SK-N-SH (cell line): ENCODE data around the gene PRKCI. TPM values are rescaled to one million over a fixed set of nuclear protein-coding genes. Genes with fewer than 3 reads are reported as not detected.

ENCODE experiments used
- CTCF ChIA-PET: fragments of 300-600, 350-600 bp; formaldehyde crosslinking; extraction: SDS; loops from one replicate; lab custom pipeline; 2021; lab: Yijun Ruan, JAX
- POLR2A ChIA-PET: fragments of 350-600 bp; sonication (Branson Sonifier 250); formaldehyde crosslinking; extraction: SDS; loops from one replicate; lab custom pipeline; 2020; ENCODE audit warnings: antibody characterized with exemption, inconsistent platforms; lab: Yijun Ruan, JAX
- DNase-seq: peaks from one replicate; pipeline ENCODE4 v3.0.0; 2012
- H2AFZ ChIP-seq: fragments of 200-600 bp; sonication (generic); 2 replicates; pipeline ENCODE4 v1.8.1; 2016; ENCODE audit warnings: antibody characterized with exemption, mild to moderate bottlenecking, low read depth
- H3F3A ChIP-seq: fragments of 200-600 bp; sonication (generic); replicated peaks from 2 replicates; pipeline ENCODE3; 2016; ENCODE audit warnings: antibody characterized with exemption, mild to moderate bottlenecking; ENCODE audit not compliant: insufficient read depth
- H3K27ac ChIP-seq, 2 experiments: fragments of 200-500 bp in 1 of 2; fragments of 200-600 bp in 1 of 2; sonication (Bioruptor generic) in 1 of 2; sonication (generic), shearing (Covaris generic) in 1 of 2; 2 replicates each; pipeline versions ENCODE4 v1.5.1 to v1.6.1; 2014 to 2016; ENCODE audit warnings: low read depth in 2 of 2, inconsistent platforms in 1 of 2, low read length in 1 of 2, mild to moderate bottlenecking in 1 of 2, mixed read lengths in 1 of 2
- H3K27me3 ChIP-seq: fragments of 200-600 bp; sonication (generic), shearing (Covaris generic); 2 replicates; pipeline ENCODE4 v1.6.1; 2016; ENCODE audit warnings: mixed run types; ENCODE audit not compliant: insufficient read depth
- H3K36me3 ChIP-seq, 2 experiments: fragments of 200-500 bp in 1 of 2; fragments of 200-600 bp in 1 of 2; sonication (Bioruptor generic) in 1 of 2; sonication (generic) in 1 of 2; replicated peaks in 1 of 2; 2 replicates each; pipeline versions ENCODE3 to v1.5.1; 2014 to 2016; ENCODE audit warnings: low read length in 1 of 2, mild to moderate bottlenecking in 1 of 2; ENCODE audit not compliant: insufficient read depth in 2 of 2, control insufficient read depth in 1 of 2
- H3K4me1 ChIP-seq, 2 experiments: fragments of 200-500 bp in 1 of 2; fragments of 200-600 bp in 1 of 2; sonication (Bioruptor generic) in 1 of 2; sonication (generic), shearing (Covaris generic) in 1 of 2; 2 replicates each; pipeline versions ENCODE4 v1.5.1 to v1.6.1; 2014 to 2016; ENCODE audit warnings: low read depth in 1 of 2, low read length in 1 of 2, mixed run types in 1 of 2; ENCODE audit not compliant: insufficient read depth in 2 of 2, control insufficient read depth in 1 of 2
- H3K4me2 ChIP-seq: fragments of 200-600 bp; sonication (generic), shearing (Covaris generic); 2 replicates; pipeline ENCODE4 v1.6.1; 2017; ENCODE audit warnings: mixed run types
- H3K4me3 ChIP-seq, 2 experiments: fragments of 200-500 bp in 1 of 2; fragments of 200-600 bp in 1 of 2; sonication (Bioruptor generic) in 1 of 2; sonication (generic), shearing (Covaris generic) in 1 of 2; 2 replicates each; pipeline versions ENCODE4 v1.5.1 to v1.8.1; 2014 to 2016; ENCODE audit warnings: low read depth in 2 of 2, inconsistent platforms in 1 of 2, low read length in 1 of 2, mild to moderate bottlenecking in 1 of 2, mixed read lengths in 1 of 2, moderate library complexity in 1 of 2
- H3K79me2 ChIP-seq: fragments of 200-600 bp; sonication (generic); 2 replicates; pipeline ENCODE4 v1.8.1; 2017; ENCODE audit warnings: mild to moderate bottlenecking; ENCODE audit not compliant: insufficient read depth
- H3K9ac ChIP-seq: fragments of 200-600 bp; sonication (generic); 2 replicates; pipeline ENCODE4 v1.6.1; 2017; ENCODE audit warnings: mixed run types
- H3K9me2 ChIP-seq: fragments of 200-600 bp; sonication (generic); 2 replicates; pipeline ENCODE4 v1.6.1; 2017; ENCODE audit warnings: mixed run types
- H3K9me3 ChIP-seq: fragments of 200-600 bp; sonication (generic); 2 replicates; pipeline ENCODE4 v1.6.1; 2017; ENCODE audit warnings: mixed run types, mild to moderate bottlenecking, moderate library complexity
- H4K20me1 ChIP-seq: fragments of 200-600 bp; sonication (generic); 2 replicates; pipeline ENCODE4 v1.6.1; 2017; ENCODE audit warnings: mild to moderate bottlenecking, mixed run types; ENCODE audit not compliant: insufficient read depth
- CTCF ChIP-seq: fragments of 200-600 bp; sonication (generic); IDR thresholded peaks from 2 replicates; pipeline ENCODE4 v1.6.1; 2017; ENCODE audit warnings: antibody characterized with exemption, mild to moderate bottlenecking, moderate library complexity
- ELF1 ChIP-seq: IDR thresholded peaks from 2 replicates; pipeline ENCODE4 v1.4.0; 2012
- EP300 ChIP-seq, 2 experiments: IDR thresholded peaks; 2 replicates each; pipeline versions ENCODE4 v1.4.0 to v1.6.1; 2012; ENCODE audit warnings: borderline replicate concordance in 1 of 2, low read depth in 1 of 2, low read length in 1 of 2
- FOSL2 ChIP-seq: IDR thresholded peaks from 2 replicates; pipeline ENCODE4 v1.4.0; 2012; ENCODE audit warnings: low read depth, mild to moderate bottlenecking, moderate library complexity, borderline replicate concordance
- FOXJ3 ChIP-seq: sonication (generic); formaldehyde crosslinking; IDR thresholded peaks from 2 replicates; pipeline ENCODE4 v1.5.1; 2020; ENCODE audit warnings: mild to moderate bottlenecking, missing genetic modification reagents
- FOXM1 ChIP-seq: IDR thresholded peaks from 2 replicates; pipeline ENCODE4 v1.4.0; 2012; ENCODE audit warnings: low read depth, mild to moderate bottlenecking
- GABPA ChIP-seq: IDR thresholded peaks from 2 replicates; pipeline ENCODE4 v1.4.0; 2012; ENCODE audit warnings: low read depth, mild to moderate bottlenecking
- GATA2 ChIP-seq: sonication (generic); formaldehyde crosslinking; IDR thresholded peaks from 2 replicates; pipeline ENCODE4 v1.5.0; 2020; ENCODE audit warnings: mild to moderate bottlenecking, missing genetic modification reagents
- IRF3 ChIP-seq: fragments of 150-350 bp; IDR thresholded peaks from 2 replicates; pipeline ENCODE4 v1.6.1; 2016; ENCODE audit warnings: mild to moderate bottlenecking, low read depth, low read length
- JUND ChIP-seq: IDR thresholded peaks from 2 replicates; pipeline ENCODE4 v1.4.0; 2012
- MAX ChIP-seq: IDR thresholded peaks from 2 replicates; pipeline ENCODE4 v1.4.0; 2012; ENCODE audit warnings: low read depth
- MEF2A ChIP-seq: IDR thresholded peaks from 2 replicates; pipeline ENCODE4 v1.4.0; 2012; ENCODE audit warnings: low read depth, borderline replicate concordance
- NFIC ChIP-seq: IDR thresholded peaks from 2 replicates; pipeline ENCODE4 v1.4.0; 2012; ENCODE audit warnings: borderline replicate concordance
- NRF1 ChIP-seq: IDR thresholded peaks from 2 replicates; pipeline ENCODE4 v1.6.1; 2012; ENCODE audit warnings: low read depth, mild to moderate bottlenecking, low read length
- POLR2AphosphoS5 ChIP-seq: IDR thresholded peaks from 2 replicates; pipeline ENCODE4 v1.6.1; 2012; ENCODE audit warnings: low read depth, low read length
- RCOR1 ChIP-seq: fragments of 150-350 bp; IDR thresholded peaks from 2 replicates; pipeline ENCODE4 v1.6.1; 2017; ENCODE audit warnings: antibody characterized with exemption, low read length
- RFX5 ChIP-seq: IDR thresholded peaks from 2 replicates; pipeline ENCODE4 v1.6.1; 2012; ENCODE audit warnings: mild to moderate bottlenecking, improper control_type of control experiment, low read length
- RXRA ChIP-seq: IDR thresholded peaks from 2 replicates; pipeline ENCODE4 v1.4.0; 2012; ENCODE audit warnings: low read depth, mild to moderate bottlenecking, borderline replicate concordance
- SMC3 ChIP-seq: IDR thresholded peaks from 2 replicates; pipeline ENCODE4 v1.6.1; 2012; ENCODE audit warnings: low read depth, low read length, improper control_type of control experiment
- TAF1 ChIP-seq: IDR thresholded peaks from 2 replicates; pipeline ENCODE4 v1.6.1; 2012; ENCODE audit warnings: low read depth, mild to moderate bottlenecking, low read length, moderate library complexity, borderline replicate concordance
- TCF12 ChIP-seq: IDR thresholded peaks from 2 replicates; pipeline ENCODE4 v1.4.0; 2012
- TEAD4 ChIP-seq: IDR thresholded peaks from 2 replicates; pipeline ENCODE4 v1.4.0; 2012; ENCODE audit warnings: mild to moderate bottlenecking, borderline replicate concordance; ENCODE audit not compliant: insufficient read depth
- USF1 ChIP-seq: IDR thresholded peaks from 2 replicates; pipeline ENCODE4 v1.4.0; 2012; ENCODE audit warnings: low read depth, borderline replicate concordance
- WGBS: methylation state at CpG from one replicate; pipeline ENCODE4 v1.1.6; 2017; ENCODE audit warnings: low lambda C conversion rate; 5-methylcytosine and 5-hydroxymethylcytosine counted together
- polyA plus RNA-seq, 3 experiments: library from polyadenylated mRNA; depleted of rRNA; stranded (reverse); fragments of >200 nt; gene quantifications; 2 replicates each; pipeline ENCODE4 v1.2.3, GENCODE V29; 2012
- TF ChIP-seq, protein P1 (sequence below): IDR thresholded peaks from 2 replicates; pipeline ENCODE4; 2012

The PRKCI gene
- polyA plus RNA-seq, 1 of the 3 experiments (the other 2 are of a cell fraction): 10.1 TPM

DNA sequence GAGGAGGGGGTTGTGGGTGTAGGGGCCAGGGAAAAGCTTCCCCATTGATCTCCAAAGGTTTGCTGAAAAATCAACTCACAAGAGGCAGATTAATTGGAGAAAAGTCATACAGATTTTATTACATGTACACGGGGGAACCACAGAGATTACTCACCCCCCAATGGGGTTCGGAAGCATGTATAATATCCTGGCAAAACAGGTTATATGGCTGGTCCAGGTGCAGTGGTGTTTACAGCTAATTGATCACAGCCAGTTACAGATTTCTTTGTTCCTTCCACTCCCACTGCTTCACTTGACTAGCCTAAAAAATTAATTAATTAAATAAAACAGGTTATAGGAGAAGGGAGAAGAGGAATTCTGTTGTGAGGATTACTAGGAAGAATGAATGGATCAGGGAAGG is 22.4 kb downstream of the PRKCI start:
- Histone ChIP-seq H3K79me2 (peaks cover 3% of the 10 kb centered on the region), H2AFZ (no peak overlapping the region), H3K9ac (no peak overlapping the region), H3K36me3 (peaks cover 0 to 4% of the 10 kb centered on the region in 2 experiments), H3K9me3 (no peaks in the 10 kb centered on the region), H3K27ac (no peak overlapping the region), H3K27me3 (no peaks in the 10 kb centered on the region), H3K4me3 (no peak overlapping the region), H4K20me1 (no peaks in the 10 kb centered on the region), H3K4me2 (no peak overlapping the region), H3K4me1 (no peaks in the 10 kb centered on the region), H3F3A (peaks cover 6% of the 10 kb centered on the region), H3K9me2 (no peaks in the 10 kb centered on the region)
- no peak for DNase-seq
- POLR2A ChIA-PET: no interaction called here
- TF ChIP-seq GATA2 (CRISPR knock-in tag) (no peak), NRF1 (no peak), TCF12 (no peak), MAX (no peak), JUND (no peak), TAF1 (no peak), RCOR1 (no peak), TEAD4 (no peak), SMC3 (no peak), NFIC (no peak), FOSL2 (no peak), MEF2A (no peak), GABPA (no peak), EP300 (IDR thresholded peaks at IDR 0.05; ENCODE audit: borderline replicate concordance in 1 of 2, low read depth in 1 of 2, low read length in 1 of 2) (no peak), RFX5 (no peak), USF1 (no peak)
- TF ChIP-seq, protein P1, sequence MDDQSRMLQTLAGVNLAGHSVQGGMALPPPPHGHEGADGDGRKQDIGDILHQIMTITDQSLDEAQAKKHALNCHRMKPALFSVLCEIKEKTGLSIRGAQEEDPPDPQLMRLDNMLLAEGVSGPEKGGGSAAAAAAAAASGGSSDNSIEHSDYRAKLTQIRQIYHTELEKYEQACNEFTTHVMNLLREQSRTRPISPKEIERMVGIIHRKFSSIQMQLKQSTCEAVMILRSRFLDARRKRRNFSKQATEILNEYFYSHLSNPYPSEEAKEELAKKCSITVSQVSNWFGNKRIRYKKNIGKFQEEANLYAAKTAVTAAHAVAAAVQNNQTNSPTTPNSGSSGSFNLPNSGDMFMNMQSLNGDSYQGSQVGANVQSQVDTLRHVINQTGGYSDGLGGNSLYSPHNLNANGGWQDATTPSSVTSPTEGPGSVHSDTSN: no peak
- WGBS: 67% methylated on average over 2 of the region's 2 CpGs
- CTCF ChIA-PET: no interaction called here

DNA sequence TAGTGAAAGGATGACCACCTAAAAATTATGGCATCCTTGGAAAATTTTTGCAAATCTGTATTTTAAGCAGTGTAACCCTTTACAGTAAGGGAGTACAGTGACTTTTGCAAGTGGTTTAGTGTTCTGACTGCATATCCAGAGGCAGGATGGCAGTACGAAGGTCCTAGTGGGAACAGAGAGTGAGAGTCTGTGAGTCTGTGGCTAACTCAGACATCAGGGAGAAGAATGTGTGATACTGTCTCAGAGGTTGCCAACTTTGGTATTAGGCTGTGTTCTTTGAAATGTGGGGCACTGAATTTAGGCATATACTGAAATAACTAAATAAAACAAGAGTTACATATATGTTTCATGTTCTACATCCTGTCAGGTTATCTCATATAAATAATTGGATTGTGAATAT is 25.7 kb downstream of the PRKCI start:
- no peaks in the 10 kb centered on the region for H3K4me1 ChIP-seq
- ChIA-PET CTCF (no interaction called here), POLR2A (no interaction called here)
- no peak for DNase-seq
- no peak overlapping the region for H2AFZ ChIP-seq
- no peak overlapping the region for H3K4me3 ChIP-seq
- H3K9ac ChIP-seq: no peak overlapping the region
- H4K20me1 ChIP-seq: no peaks in the 10 kb centered on the region
- no peaks in the 10 kb centered on the region for H3K36me3 ChIP-seq
- no peaks in the 10 kb centered on the region for H3K9me2 ChIP-seq
- no peak overlapping the region for H3K4me2 ChIP-seq
- H3K9me3 ChIP-seq: no peaks in the 10 kb centered on the region
- peaks cover 4% of the 10 kb centered on the region for H3F3A ChIP-seq
- no peak overlapping the region for H3K27ac ChIP-seq
- no peaks in the 10 kb centered on the region for H3K27me3 ChIP-seq
- TF ChIP-seq RXRA (no peak), GATA2 (CRISPR knock-in tag) (no peak), ELF1 (no peak), NRF1 (no peak), CTCF (no peak), POLR2AphosphoS5 (no peak), IRF3 (no peak), FOXM1 (no peak), FOXJ3 (CRISPR knock-in tag) (no peak), MAX (no peak), TEAD4 (no peak), RCOR1 (no peak)
- 95% methylated on average over 1 of the region's 1 CpG for WGBS
- peaks cover 3% of the 10 kb centered on the region; the same call in 1 of the 2 replicates for H3K79me2 ChIP-seq
